Glutamatergic neuron (in vitro differentiated cells): ENCODE data around the gene CDC37L1. TPM values are rescaled to one million over a fixed set of nuclear protein-coding genes. Genes with fewer than 3 reads are reported as not detected.

Experiments
- DNase-seq: peaks from one replicate; pipeline ENCODE4 v3.0.0; 2022
- H3K27ac Mint-ChIP-seq: one replicate; pipeline ENCODE4 v1.8.0; 2020; ENCODE audit warnings: mild to moderate bottlenecking, mixed read lengths, inconsistent platforms; ENCODE audit not compliant: unreplicated experiment
- H3K27me3 Mint-ChIP-seq: one replicate; pipeline ENCODE4 v1.8.0; 2020; ENCODE audit warnings: mild to moderate bottlenecking, moderate library complexity, mixed read lengths, inconsistent platforms; ENCODE audit not compliant: unreplicated experiment
- H3K36me3 Mint-ChIP-seq: one replicate; pipeline ENCODE4 v1.8.0; 2020; ENCODE audit warnings: mild to moderate bottlenecking, mixed read lengths, inconsistent platforms; ENCODE audit not compliant: unreplicated experiment
- H3K4me1 Mint-ChIP-seq: one replicate; pipeline ENCODE4 v1.8.0; 2020; ENCODE audit warnings: mild to moderate bottlenecking, low read depth, mixed read lengths, inconsistent platforms; ENCODE audit not compliant: unreplicated experiment
- H3K4me3 Mint-ChIP-seq: one replicate; pipeline ENCODE4 v1.8.0; 2020; ENCODE audit warnings: mild to moderate bottlenecking, mixed read lengths, inconsistent platforms; ENCODE audit not compliant: unreplicated experiment
- H3K9me3 Mint-ChIP-seq: one replicate; pipeline ENCODE4 v1.8.0; 2020; ENCODE audit warnings: mild to moderate bottlenecking, moderate library complexity, mixed read lengths, inconsistent platforms; ENCODE audit not compliant: unreplicated experiment
- total RNA-seq: library from RNA; stranded (reverse); fragmentation: NEBNext Ultra II Directional; extraction: Animal tissue kit (Norgen Biotek cat#: 25700); gene quantifications from one replicate; pipeline ENCODE4 v1.2.1, GENCODE V29; 2021; ENCODE audit not compliant: unreplicated experiment
- TF ChIP-seq, protein P1 (sequence below): fragments of 200-600 bp; sonication (generic); IDR thresholded peaks from one replicate; pipeline ENCODE4 v1.5.0; 2021; ENCODE audit not compliant: partially characterized antibody, unreplicated experiment

CDC37L1 gene
- total RNA-seq, 1 donor from 2014 or later = 20.8 TPM

DNA sequence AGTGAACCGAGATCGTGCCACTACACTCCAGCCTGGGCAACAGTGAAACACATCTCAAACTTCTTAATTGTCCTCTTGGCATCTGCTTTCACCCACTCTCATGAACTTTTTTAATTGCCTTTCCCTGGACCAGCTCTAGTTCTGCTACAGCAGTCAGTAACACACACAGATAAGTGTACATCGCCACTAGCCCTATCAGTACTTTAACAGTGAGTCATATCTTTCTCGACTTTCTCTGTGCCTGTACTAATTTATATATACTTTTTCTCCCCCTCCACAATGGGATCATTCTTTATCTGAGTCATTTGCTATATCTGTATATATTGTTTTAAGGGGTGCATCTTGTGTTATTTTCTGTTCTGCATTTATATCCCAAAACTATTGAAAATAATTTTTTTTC lies 6.7 kb downstream of the CDC37L1 start:
- H3K27me3 Mint-ChIP-seq = no peaks in the 10 kb centered on the region
- H3K9me3 Mint-ChIP-seq = peaks cover 2% of the 10 kb centered on the region
- no peak overlapping the region for H3K27ac Mint-ChIP-seq
- H3K36me3 Mint-ChIP-seq = no peaks in the 10 kb centered on the region
- no peaks in the 10 kb centered on the region for H3K4me1 Mint-ChIP-seq
- TF ChIP-seq, protein P1, sequence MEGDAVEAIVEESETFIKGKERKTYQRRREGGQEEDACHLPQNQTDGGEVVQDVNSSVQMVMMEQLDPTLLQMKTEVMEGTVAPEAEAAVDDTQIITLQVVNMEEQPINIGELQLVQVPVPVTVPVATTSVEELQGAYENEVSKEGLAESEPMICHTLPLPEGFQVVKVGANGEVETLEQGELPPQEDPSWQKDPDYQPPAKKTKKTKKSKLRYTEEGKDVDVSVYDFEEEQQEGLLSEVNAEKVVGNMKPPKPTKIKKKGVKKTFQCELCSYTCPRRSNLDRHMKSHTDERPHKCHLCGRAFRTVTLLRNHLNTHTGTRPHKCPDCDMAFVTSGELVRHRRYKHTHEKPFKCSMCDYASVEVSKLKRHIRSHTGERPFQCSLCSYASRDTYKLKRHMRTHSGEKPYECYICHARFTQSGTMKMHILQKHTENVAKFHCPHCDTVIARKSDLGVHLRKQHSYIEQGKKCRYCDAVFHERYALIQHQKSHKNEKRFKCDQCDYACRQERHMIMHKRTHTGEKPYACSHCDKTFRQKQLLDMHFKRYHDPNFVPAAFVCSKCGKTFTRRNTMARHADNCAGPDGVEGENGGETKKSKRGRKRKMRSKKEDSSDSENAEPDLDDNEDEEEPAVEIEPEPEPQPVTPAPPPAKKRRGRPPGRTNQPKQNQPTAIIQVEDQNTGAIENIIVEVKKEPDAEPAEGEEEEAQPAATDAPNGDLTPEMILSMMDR = no peak
- no peak overlapping the region for H3K4me3 Mint-ChIP-seq
- no peak for DNase-seq

DNA sequence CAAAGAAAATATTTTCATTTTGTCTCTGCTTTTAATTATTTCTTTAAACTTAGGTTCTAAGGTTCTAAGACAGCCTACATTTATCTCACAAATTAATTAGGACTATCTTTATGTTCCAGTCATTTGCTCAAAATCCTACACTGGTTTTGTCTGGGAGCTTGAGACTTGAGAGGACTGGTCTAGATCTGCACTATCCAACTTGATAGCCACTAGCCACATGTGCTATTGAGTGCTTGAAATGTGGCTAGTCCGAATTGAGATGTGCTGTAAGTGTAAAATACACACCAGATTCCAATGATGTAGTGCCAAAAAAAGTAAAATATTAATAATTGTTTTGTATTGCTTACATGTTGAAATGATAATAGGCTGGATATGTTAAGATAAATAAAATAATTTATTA lies 7.2 kb downstream of the CDC37L1 start:
- DNase-seq = no peak
- no peak overlapping the region for H3K4me3 Mint-ChIP-seq
- no peaks in the 10 kb centered on the region for H3K4me1 Mint-ChIP-seq
- no peaks in the 10 kb centered on the region for H3K36me3 Mint-ChIP-seq
- H3K27me3 Mint-ChIP-seq = no peaks in the 10 kb centered on the region
- peaks cover 2% of the 10 kb centered on the region for H3K9me3 Mint-ChIP-seq
- TF ChIP-seq, protein P1 = no peak
- H3K27ac Mint-ChIP-seq = no peak overlapping the region

DNA sequence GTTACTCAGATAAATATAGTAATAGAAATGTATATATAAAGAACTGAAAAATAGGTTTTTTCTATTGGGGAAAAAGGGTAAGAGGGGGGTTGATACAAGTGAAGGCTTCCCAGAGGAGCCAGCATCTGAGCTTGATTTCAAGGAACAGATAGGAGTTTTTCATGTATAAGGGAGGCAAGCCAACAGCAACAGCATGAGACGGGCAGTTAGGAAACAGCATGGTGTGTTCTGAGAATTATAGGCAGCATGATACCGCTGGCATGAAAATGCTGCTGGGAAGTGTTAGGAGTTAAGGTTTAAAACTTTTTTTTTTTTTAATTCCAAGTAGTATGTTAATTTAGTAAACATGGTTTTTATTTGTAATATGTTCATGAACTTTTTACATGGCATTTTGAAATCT lies 9.7 kb downstream of the CDC37L1 start:
- no peaks in the 10 kb centered on the region for H3K27me3 Mint-ChIP-seq
- DNase-seq = no peak
- H3K9me3 Mint-ChIP-seq = peaks cover 2% of the 10 kb centered on the region
- no peak overlapping the region for H3K27ac Mint-ChIP-seq
- TF ChIP-seq, protein P1 = no peak
- H3K4me3 Mint-ChIP-seq = no peak overlapping the region
- H3K4me1 Mint-ChIP-seq = no peaks in the 10 kb centered on the region
- no peaks in the 10 kb centered on the region for H3K36me3 Mint-ChIP-seq

DNA sequence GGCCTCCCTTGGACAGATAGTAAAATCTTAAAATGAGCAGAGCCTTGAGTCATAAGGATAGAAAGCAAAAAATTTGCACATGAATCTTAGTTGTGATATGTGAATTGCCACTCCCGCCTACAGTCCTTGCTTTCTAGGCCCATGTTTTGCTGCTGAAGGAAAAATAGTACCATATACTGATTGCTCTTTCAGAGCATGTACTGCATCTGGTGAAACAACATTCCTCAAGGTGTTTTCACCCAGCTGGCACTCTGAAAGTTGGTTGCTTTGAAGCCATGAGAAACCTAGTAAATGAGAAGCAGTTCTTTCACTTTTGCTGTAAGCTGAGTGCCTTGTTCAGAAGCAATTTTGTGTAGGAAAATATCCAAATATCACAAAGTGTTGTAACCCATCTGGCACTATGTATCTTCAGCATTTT lies 10.3 kb downstream of the CDC37L1 start:
- TF ChIP-seq, protein P1 = no peak
- Mint-ChIP-seq H3K36me3 (no peaks in the 10 kb centered on the region), H3K9me3 (peaks cover 2% of the 10 kb centered on the region), H3K27me3 (no peaks in the 10 kb centered on the region), H3K27ac (no peak overlapping the region), H3K4me3 (no peak overlapping the region), H3K4me1 (no peaks in the 10 kb centered on the region)
- no peak for DNase-seq

DNA sequence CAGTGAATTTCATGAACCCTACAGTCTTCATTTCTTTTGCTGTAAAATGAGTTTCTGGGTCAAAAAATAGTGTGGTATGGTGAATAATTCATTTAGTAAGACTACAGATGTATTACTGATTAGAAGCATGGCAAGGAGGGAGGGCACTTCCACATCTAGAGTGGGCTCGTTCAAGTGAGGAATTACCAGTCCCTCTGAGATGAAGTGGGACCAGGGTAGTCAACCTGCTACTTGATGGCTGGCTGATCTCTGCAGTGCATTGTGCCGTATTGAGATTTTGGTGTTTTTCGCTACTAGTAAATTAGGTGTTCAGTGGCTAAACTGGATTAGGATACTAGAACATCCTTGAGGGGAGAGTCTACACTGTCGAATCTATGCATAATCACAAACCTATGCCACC lies 10.8 kb downstream of the CDC37L1 start:
- DNase-seq = no peak
- Mint-ChIP-seq H3K4me3 (no peak overlapping the region), H3K27me3 (no peaks in the 10 kb centered on the region), H3K4me1 (no peaks in the 10 kb centered on the region), H3K27ac (no peak overlapping the region), H3K36me3 (no peaks in the 10 kb centered on the region), H3K9me3 (peaks cover 2% of the 10 kb centered on the region)
- TF ChIP-seq, protein P1 = no peak
